HFF-Myc (cell line): ENCODE data around the gene NDUFV1.
A peak's percentile ranks its signal among the peaks of the same experiment; 100 is the strongest.

ENCODE experiments used
- DNase-seq: peaks from one replicate; pipeline ENCODE4 v3.0.0-alpha.2; 2011; ENCODE audit warnings: low read depth; ENCODE audit errors: extremely low read depth
- H3K4me3 ChIP-seq: replicated peaks from 2 replicates; pipeline ENCODE4 v1.5.1; 2011; ENCODE audit warnings: low read depth, mild to moderate bottlenecking, control low read depth, low read length
- TF ChIP-seq, protein P1 (sequence below): IDR thresholded peaks from 2 replicates; pipeline ENCODE4 v1.5.1; 2012; ENCODE audit warnings: mild to moderate bottlenecking, low read depth, low read length, control low read depth; ENCODE audit errors: missing control alignments

NDUFV1 gene

DNA sequence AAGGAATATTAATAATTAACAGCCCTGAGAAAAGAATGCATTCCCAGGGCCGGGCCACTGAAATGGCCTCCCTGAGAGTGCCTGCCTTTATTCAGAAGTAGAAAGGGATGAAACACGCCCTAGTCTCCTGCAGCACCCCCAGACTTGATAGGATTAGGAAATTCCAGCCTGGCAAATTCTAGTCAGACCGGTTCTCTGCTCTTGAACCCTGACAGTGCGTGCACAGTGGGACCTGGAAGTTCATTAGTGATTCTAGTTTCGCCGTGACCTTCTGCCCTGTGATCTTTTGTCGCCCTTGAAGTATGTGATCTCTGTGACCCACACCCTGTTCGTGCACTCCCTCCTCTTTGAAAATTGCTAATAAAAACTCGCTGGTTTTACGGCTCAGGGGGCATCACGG is 25.3 kb upstream of the NDUFV1 start:
- no peak overlapping the region for H3K4me3 ChIP-seq
- no peak for DNase-seq
- TF ChIP-seq, protein P1, sequence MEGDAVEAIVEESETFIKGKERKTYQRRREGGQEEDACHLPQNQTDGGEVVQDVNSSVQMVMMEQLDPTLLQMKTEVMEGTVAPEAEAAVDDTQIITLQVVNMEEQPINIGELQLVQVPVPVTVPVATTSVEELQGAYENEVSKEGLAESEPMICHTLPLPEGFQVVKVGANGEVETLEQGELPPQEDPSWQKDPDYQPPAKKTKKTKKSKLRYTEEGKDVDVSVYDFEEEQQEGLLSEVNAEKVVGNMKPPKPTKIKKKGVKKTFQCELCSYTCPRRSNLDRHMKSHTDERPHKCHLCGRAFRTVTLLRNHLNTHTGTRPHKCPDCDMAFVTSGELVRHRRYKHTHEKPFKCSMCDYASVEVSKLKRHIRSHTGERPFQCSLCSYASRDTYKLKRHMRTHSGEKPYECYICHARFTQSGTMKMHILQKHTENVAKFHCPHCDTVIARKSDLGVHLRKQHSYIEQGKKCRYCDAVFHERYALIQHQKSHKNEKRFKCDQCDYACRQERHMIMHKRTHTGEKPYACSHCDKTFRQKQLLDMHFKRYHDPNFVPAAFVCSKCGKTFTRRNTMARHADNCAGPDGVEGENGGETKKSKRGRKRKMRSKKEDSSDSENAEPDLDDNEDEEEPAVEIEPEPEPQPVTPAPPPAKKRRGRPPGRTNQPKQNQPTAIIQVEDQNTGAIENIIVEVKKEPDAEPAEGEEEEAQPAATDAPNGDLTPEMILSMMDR, result no peak

DNA sequence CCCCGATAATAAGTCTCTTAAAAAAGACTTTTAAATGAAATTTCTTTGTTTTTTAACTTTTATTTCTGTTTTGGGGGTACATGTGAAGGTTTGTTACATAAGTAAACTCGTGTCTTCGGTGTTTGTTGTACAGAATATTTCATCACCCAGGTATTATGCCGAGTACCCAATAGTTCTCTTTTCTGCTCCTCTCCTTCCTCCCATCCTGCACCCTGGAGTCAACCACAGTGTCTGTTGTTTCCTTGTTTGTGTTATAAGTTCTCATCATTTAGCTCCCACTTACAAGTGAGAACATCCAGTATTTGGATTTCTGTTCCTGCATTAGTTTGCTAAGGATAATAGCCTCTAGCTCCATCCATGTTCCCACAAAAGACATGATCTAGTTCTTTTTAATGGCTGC is 24.7 kb upstream of the NDUFV1 start:
- H3K4me3 ChIP-seq, result no peak overlapping the region
- TF ChIP-seq, protein P1, result no peak
- DNase-seq, result no peak

DNA sequence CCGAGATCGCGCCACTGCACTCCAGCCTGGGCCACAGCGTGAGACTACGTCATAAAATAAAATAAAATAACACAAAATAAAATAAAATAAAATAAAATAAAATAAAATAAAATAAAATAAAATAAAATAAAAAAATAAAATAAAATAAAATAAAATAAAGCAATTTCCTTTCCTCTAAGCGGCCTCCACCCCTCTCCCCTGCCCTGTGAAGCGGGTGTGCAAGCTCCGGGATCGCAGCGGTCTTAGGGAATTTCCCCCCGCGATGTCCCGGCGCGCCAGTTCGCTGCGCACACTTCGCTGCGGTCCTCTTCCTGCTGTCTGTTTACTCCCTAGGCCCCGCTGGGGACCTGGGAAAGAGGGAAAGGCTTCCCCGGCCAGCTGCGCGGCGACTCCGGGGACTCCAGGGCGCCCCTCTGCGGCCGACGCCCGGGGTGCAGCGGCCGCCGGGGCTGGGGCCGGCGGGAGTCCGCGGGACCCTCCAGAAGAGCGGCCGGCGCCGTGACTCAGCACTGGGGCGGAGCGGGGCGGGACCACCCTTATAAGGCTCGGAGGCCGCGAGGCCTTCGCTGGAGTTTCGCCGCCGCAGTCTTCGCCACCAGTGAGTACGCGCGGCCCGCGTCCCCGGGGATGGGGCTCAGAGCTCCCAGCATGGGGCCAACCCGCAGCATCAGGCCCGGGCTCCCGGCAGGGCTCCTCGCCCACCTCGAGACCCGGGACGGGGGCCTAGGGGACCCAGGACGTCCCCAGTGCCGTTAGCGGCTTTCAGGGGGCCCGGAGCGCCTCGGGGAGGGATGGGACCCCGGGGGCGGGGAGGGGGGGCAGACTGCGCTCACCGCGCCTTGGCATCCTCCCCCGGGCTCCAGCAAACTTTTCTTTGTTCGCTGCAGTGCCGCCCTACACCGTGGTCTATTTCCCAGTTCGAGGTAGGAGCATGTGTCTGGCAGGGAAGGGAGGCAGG is 23.2 kb upstream of the NDUFV1 start, which contains the start of gene GSTP1:
Gene GSTP1 (plus strand): TSS at position 566 of the 958 bp plus-strand sequence. CDS start 32 bp downstream, at position 598.
- H3K4me3 ChIP-seq, result peak within 1 kb of the TSS; percentile 95
- DNase-seq, result peak; percentile 58
- TF ChIP-seq, protein P1, result peak; percentile 49

DNA sequence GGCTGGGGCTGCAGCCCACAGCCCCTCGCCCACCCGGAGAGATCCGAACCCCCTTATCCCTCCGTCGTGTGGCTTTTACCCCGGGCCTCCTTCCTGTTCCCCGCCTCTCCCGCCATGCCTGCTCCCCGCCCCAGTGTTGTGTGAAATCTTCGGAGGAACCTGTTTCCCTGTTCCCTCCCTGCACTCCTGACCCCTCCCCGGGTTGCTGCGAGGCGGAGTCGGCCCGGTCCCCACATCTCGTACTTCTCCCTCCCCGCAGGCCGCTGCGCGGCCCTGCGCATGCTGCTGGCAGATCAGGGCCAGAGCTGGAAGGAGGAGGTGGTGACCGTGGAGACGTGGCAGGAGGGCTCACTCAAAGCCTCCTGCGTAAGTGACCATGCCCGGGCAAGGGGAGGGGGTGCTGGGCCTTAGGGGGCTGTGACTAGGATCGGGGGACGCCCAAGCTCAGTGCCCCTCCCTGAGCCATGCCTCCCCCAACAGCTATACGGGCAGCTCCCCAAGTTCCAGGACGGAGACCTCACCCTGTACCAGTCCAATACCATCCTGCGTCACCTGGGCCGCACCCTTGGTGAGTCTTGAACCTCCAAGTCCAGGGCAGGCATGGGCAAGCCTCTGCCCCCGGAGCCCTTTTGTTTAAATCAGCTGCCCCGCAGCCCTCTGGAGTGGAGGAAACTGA is 22.4 kb upstream of the NDUFV1 start:
- DNase-seq, result no peak
- peak overlapping the region; percentile 95 for H3K4me3 ChIP-seq
- TF ChIP-seq, protein P1, result no peak

DNA sequence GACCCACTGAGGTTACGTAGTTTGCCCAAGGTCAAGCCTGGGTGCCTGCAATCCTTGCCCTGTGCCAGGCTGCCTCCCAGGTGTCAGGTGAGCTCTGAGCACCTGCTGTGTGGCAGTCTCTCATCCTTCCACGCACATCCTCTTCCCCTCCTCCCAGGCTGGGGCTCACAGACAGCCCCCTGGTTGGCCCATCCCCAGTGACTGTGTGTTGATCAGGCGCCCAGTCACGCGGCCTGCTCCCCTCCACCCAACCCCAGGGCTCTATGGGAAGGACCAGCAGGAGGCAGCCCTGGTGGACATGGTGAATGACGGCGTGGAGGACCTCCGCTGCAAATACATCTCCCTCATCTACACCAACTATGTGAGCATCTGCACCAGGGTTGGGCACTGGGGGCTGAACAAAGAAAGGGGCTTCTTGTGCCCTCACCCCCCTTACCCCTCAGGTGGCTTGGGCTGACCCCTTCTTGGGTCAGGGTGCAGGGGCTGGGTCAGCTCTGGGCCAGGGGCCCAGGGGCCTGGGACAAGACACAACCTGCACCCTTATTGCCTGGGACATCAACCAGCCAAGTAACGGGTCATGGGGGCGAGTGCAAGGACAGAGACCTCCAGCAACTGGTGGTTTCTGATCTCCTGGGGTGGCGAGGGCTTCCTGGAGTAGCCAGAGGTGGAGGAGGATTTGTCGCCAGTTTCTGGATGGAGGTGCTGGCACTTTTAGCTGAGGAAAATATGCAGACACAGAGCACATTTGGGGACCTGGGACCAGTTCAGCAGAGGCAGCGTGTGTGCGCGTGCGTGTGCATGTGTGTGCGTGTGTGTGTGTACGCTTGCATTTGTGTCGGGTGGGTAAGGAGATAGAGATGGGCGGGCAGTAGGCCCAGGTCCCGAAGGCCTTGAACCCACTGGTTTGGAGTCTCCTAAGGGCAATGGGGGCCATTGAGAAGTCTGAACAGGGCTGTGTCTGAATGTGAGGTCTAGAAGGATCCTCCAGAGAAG is 21.6 kb upstream of the NDUFV1 start:
- DNase-seq, result no peak
- peak overlapping the region; percentile 95 for H3K4me3 ChIP-seq

DNA sequence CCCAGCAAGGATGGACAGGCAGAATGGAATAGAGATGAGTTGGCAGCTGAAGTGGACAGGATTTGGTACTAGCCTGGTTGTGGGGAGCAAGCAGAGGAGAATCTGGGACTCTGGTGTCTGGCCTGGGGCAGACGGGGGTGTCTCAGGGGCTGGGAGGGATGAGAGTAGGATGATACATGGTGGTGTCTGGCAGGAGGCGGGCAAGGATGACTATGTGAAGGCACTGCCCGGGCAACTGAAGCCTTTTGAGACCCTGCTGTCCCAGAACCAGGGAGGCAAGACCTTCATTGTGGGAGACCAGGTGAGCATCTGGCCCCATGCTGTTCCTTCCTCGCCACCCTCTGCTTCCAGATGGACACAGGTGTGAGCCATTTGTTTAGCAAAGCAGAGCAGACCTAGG is 20.8 kb upstream of the NDUFV1 start:
- DNase-seq, result no peak
- peak overlapping the region; percentile 95 for H3K4me3 ChIP-seq
- TF ChIP-seq, protein P1, result no peak

More for the DNA sequence above, 21.6 kb upstream of the NDUFV1 start:
- TF ChIP-seq, protein P1, result no peak
